ENCODE measurements around the gene VAMP1.
"Not testable (repeated sequence)": the region's sequence is repeated elsewhere in the genome, so short reads cannot be mapped to it uniquely, and the experiment has no call there.

GRCh38 chr12:6427796-6428195, 42.7 kb downstream of the VAMP1 start:
- TF ChIP-seq CTCF (tag by site-specific recombination; IDR thresholded peaks at IDR 0.05); ZNF138 (tag by site-specific recombination; IDR thresholded peaks at IDR 0.05; ENCODE audit: borderline replicate concordance): not testable (repeated sequence)
